ENCODE data around the gene IDI1.

- TF ChIP-seq SP1 (CRISPR knock-in tag; conservative IDR thresholded peaks at IDR 0.05) = no peak
- TF ChIP-seq CTCF (IDR thresholded peaks at IDR 0.05) = no peak
- TF ChIP-seq ATF2 (CRISPR knock-in tag; IDR thresholded peaks at IDR 0.05; ENCODE audit: borderline replicate concordance, low read depth) = no peak
- TF ChIP-seq CBFB (CRISPR knock-in tag; IDR thresholded peaks at IDR 0.05; ENCODE audit: low read depth) = no peak
- no peak for TF ChIP-seq NR2C2 (CRISPR knock-in tag; IDR thresholded peaks at IDR 0.05)
- no peak for TF ChIP-seq NR1H2 (CRISPR knock-in tag; IDR thresholded peaks at IDR 0.05)
- TF ChIP-seq IRF1 (CRISPR knock-in tag; IDR thresholded peaks at IDR 0.05) = no peak
Measured at GRCh38 chr10:1006573-1006972, 42.3 kb downstream of the IDI1 start.
